Skin epidermis (tissue), 12 donors: ENCODE measurements around the gene SNX9.
"Not testable (repeated sequence)": the region's sequence is repeated elsewhere in the genome, so short reads cannot be mapped to it uniquely, and the experiment has no call there.

Experiments used
- H3K27ac ChIP-seq, 21 experiments: fragments of 200-600 bp; sonication (generic) in 11 of 21; one replicate each; pipeline ENCODE4 v1.5.0; 2020; ENCODE audit warnings: mild to moderate bottlenecking in 3 of 21, inconsistent platforms in 2 of 21, moderate library complexity in 2 of 21
- H3K4me3 ChIP-seq, 7 experiments: fragments of 200-600 bp; sonication (generic) in 2 of 7; one replicate each; pipeline ENCODE4 v1.5.0; 2020; ENCODE audit warnings: inconsistent platforms in 2 of 7, mild to moderate bottlenecking in 2 of 7, moderate library complexity in 1 of 7

Gene SNX9

DNA sequence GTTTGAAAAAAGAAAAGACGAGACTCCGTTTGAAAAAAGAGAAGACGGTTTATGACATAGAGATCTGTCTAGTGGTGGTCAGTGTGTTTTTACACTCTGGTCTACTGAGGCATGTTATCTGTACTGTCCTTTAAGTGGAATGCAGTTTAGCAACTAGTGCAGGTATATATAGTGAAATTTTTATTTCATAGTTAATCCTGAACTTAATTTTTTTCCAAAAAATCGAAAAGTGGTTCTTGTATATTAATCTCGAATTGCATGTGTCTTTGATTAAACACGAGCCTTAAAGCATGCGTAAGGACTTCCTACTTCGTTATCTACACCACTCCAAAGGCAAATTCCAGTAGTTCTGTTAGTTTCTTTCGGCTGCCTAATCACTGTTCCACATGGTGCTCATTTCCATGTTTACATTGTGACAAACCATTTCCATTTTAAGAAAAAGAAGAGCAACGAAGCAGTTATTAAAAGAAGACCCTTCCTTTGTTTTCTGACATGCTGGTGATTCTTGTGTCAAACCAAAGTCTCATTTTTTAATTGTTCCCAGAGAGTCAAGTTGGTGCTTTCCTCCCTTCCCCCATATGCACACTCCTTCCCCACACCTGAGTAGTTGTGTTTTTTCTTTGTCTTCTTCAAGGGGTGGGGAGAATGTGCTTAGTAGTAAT is 2.3 kb downstream of the SNX9 start:
- Histone ChIP-seq H3K27ac (peak overlapping the region in 5 of 21 experiments; percentile 15 to 99 (median 98)), H3K4me3 (no peak overlapping the region)

DNA sequence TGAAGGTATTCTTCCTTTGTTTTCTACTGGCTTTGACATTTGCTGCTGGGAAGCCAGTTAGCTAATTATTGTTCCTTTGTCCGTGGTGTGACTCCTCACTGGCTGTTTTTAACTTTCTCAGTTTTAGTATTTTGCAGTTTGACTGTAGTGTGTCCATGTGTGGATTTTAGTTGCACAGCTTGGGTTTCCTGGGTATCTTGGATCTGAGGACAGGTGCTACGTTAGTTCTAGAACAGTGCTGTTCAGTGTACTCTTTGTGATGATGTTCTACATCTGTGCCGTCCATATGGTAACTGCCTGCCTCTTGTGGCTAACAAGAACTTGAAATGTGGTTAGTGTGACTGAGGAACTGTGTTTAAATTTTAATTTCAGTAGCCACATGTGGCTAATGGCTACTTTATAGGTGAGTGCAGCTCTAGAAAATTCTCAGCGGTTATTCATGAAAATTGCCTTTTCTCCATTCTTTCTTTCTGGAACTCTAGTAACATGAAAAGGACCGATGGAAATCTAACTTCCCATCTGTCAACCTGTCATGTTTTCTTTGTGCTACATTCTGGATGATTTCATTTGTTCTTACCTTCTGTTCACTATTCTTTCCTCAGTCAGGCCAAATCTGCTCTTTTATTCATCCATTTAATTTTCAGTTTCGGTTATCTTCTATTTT is 7.4 kb downstream of the SNX9 start:
- H3K27ac ChIP-seq = peak overlapping the region in 1 of 21 experiments; percentile 2
- no peak overlapping the region for H3K4me3 ChIP-seq

GRCh38 chr6:157831018-157831369 is 7.9 kb downstream of the SNX9 start:
- H3K27ac ChIP-seq = peak overlapping the region in 2 of 21 experiments; percentile 2 to 37
- H3K4me3 ChIP-seq = no peak overlapping the region

DNA sequence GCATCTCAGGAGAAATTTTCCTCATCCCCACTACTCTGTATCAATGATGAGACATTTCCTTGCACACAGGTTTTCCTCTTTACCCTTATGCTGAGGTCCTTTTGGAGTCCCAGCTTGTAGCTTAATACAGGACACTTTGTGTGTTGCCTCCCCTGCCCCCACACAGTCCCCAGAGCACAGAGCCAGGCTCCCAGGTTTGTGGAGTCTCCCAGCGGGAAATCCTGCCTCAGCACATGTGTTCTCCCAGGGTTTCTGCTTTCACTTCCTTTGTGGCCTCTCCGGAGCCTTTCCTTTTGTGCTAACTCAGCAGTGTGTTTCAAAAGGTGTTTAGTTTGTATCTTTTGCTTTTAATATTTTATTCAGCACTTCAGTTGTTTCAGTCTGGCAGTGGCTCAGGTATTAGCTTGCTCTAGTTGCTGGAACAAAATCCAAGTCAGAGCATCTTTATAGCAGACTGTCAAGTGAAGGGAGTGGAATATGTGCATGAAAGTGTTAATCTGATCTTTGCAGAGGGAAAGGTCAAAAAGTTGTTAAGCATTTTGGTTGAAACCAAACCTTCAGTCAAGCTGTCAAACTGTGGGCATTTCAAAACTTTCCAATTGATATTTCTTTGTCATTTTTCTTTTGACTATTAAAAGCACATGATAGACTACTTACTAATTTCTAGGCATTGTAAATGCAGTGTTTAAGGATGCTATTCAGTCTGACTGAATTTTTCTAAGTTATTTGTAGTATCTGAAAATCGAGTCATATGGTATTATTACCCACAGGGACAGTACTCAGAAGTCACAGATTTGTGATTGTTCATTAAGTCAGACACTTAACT is 8.6 kb downstream of the SNX9 start:
- H3K4me3 ChIP-seq = no peak overlapping the region
- H3K27ac ChIP-seq = peak overlapping the region in 1 of 21 experiments; percentile 37

- Histone ChIP-seq H3K4me3 (no peak overlapping the region), H3K27ac (peak overlapping the region in 2 of 21 experiments; percentile 7 to 45)
Measured at GRCh38 chr6:157832250-157832967, 9.4 kb downstream of the SNX9 start.

- H3K4me3 ChIP-seq = no peak overlapping the region
- H3K27ac ChIP-seq = no peak overlapping the region
Measured at GRCh38 chr6:157834549-157834948, 11.5 kb downstream of the SNX9 start.

- Histone ChIP-seq H3K27ac (peak overlapping the region in 1 of 21 experiments; percentile 39), H3K4me3 (no peak overlapping the region)
Measured at GRCh38 chr6:157838718-157839430, 15.8 kb downstream of the SNX9 start.

DNA sequence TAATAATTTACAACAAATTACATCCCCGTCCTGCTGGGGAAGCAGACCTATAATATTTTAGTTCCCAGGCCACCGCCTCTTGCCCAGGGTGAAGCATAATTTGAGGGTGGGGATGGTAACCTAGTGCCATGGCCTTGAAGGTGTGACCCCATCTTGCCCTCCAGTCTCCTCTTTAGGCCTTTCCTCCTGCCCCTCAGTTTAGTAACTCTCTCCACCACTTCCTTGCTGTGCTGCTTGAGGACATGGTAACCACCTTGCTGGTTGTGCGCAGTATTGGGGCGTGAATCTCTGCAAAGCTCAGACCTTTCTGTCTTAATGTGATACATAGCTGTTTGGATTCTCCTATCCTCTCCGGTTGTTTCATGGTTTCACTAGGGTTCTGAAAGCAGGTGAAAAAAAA is 16.6 kb downstream of the SNX9 start:
- Histone ChIP-seq H3K4me3 (no peak overlapping the region), H3K27ac (peak overlapping the region in 1 of 21 experiments; percentile 29)

- H3K4me3 ChIP-seq = no peak overlapping the region
- H3K27ac ChIP-seq = peak overlapping the region in 2 of 21 experiments; percentile 16 to 24
Measured at GRCh38 chr6:157840261-157840660, 17.2 kb downstream of the SNX9 start.

- Histone ChIP-seq H3K4me3 (no peak overlapping the region), H3K27ac (peak overlapping the region in 2 of 21 experiments; percentile 16 to 24)
Measured at GRCh38 chr6:157840776-157841175, 17.7 kb downstream of the SNX9 start.

GRCh38 chr6:157841211-157841840 is 18.3 kb downstream of the SNX9 start:
- Histone ChIP-seq H3K27ac (peak overlapping the region in 1 of 21 experiments; percentile 16), H3K4me3 (no peak overlapping the region)

- H3K27ac ChIP-seq = no peak overlapping the region
- no peak overlapping the region for H3K4me3 ChIP-seq
Measured at GRCh38 chr6:157842212-157842611, 19.2 kb downstream of the SNX9 start.

DNA sequence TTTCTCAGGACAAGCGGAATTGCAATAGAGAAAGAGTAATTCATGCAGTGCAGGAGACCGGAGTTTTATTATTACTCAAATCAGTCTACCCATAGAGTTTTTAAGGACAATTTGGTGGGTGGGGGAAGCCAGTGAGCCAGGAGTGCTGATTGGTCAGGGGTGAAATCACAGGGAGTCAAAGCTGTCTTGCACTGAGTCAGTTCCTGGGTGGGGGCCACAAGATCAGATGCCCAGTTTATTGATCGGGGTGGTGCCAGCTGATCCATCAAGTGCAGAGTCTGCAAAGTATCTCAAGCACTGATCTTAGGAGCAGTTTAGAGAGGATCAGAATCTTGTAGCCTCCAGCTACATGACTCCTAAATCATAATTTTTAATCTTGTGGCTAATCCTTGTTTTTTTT is 21.1 kb downstream of the SNX9 start:
- not testable (repeated sequence) for H3K4me3 ChIP-seq, H3K27ac ChIP-seq

GRCh38 chr6:157845493-157846259 is 22.6 kb downstream of the SNX9 start:
- Histone ChIP-seq H3K4me3 (no peak overlapping the region), H3K27ac (peak overlapping the region in 1 of 21 experiments; percentile 6)

DNA sequence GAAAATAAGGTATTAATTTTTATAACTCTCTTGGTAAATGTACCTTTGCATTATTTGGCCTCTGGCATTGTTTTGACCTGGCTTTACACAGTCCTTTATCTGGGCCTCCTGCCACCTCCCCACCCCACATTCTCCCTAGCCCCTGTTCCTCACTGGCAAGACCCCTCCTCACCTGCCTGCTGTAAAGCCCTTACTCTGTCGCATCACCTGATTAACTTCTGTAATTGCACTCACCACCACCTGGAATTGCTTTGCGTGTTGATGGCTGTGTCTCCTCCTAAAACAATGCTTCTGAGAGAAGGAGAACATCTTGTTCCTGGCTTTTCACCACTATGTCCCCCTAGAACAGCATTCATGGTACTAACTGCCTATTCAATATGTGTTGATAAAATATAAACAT is 24.8 kb downstream of the SNX9 start:
- H3K27ac ChIP-seq = peak overlapping the region in 1 of 21 experiments; percentile 44

DNA sequence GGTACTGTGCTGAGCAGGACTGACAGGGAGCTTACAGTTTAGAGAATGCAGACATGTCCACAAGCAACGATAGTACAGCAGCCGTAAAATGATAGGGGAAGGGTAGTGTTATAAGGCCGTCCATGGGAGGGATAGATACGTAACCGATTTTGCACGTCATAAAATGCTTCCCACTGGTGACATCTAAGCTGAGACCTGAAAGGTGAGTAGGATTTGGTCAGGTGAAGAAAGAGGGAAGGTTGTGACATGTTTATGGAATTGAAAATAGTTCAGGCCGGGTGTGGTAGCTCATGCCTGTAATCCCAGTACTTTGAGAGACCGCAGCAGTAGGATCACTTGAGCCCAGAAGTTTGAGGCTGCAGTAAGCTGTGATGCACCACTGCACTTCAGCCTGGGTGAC is 25.6 kb downstream of the SNX9 start:
- Histone ChIP-seq H3K4me3 (no peak overlapping the region), H3K27ac (peak overlapping the region in 1 of 21 experiments; percentile 44)

More for the DNA sequence above, 24.8 kb downstream of the SNX9 start:
- H3K4me3 ChIP-seq = no peak overlapping the region

GRCh38 chr6:157849288-157850017 is 26.4 kb downstream of the SNX9 start:
- no peak overlapping the region for H3K4me3 ChIP-seq
- peak overlapping the region in 1 of 21 experiments; percentile 44 for H3K27ac ChIP-seq
